A549 (cell line): ENCODE data around the gene HNRNPK. TPM values are rescaled to one million over a fixed set of nuclear protein-coding genes. Genes with fewer than 3 reads are reported as not detected.

ENCODE experiments used
- ATAC-seq, 2 experiments: fragments of 200-7000 bp in 1 of 2; fragments of >200 bp in 1 of 2; cut with Nextera tagmentation in 1 of 2; cut with Tn5 transposase in 1 of 2; 3 replicates each; pipeline versions ENCODE4 v1.8.0 to v1.9.1; 2018 to 2020; ENCODE audit warnings: mild to moderate bottlenecking in 1 of 2, moderate library complexity in 1 of 2
- CTCF ChIA-PET: fragments of 300-600 bp; sonication (Branson Sonifier 250); formaldehyde crosslinking; extraction: SDS; loops from one replicate; lab custom pipeline; 2021; ENCODE audit warnings: antibody characterized with exemption, inconsistent platforms; lab: Yijun Ruan, JAX
- POLR2A ChIA-PET: fragments of 350-600 bp; formaldehyde crosslinking; extraction: SDS; loops from one replicate; lab custom pipeline; 2021; ENCODE audit warnings: antibody characterized with exemption, inconsistent platforms; lab: Yijun Ruan, JAX
- DNase-seq, 2 experiments: peaks; one replicate each; pipeline versions ENCODE4 v3.0.0 to v3.0.0-alpha.2; 2011 to 2016; ENCODE audit warnings: low read depth in 1 of 2, low spot score in 1 of 2
- FAIRE-seq: peaks from 2 replicates; lab custom pipeline; 2011; peaks lifted over from hg19 to GRCh38; lab: Jason Lieb, UNC
- H3K27ac ChIP-seq, 2 experiments: fragments of >200 bp; sonication (Bioruptor Twin); formaldehyde crosslinking; 3 replicates each; pipeline ENCODE4 v1.5.1; 2016 to 2017
- H3K4me1 ChIP-seq: fragments of >200 bp; sonication (Bioruptor Twin); formaldehyde crosslinking; 3 replicates; pipeline ENCODE4 v1.6.1; 2016
- H3K4me2 ChIP-seq: fragments of >200 bp; sonication (Bioruptor Twin); formaldehyde crosslinking; 3 replicates; pipeline ENCODE4 v1.6.1; 2016
- H3K4me3 ChIP-seq: fragments of >200 bp; sonication (Bioruptor Twin); formaldehyde crosslinking; 3 replicates; pipeline ENCODE4 v1.5.1; 2016
- H3K9me3 ChIP-seq: fragments of >200 bp; sonication (Bioruptor Twin); formaldehyde crosslinking; 3 replicates; pipeline ENCODE4 v1.6.1; 2016
- BHLHE40 ChIP-seq: IDR thresholded peaks from 2 replicates; pipeline ENCODE4 v1.6.1; 2012; ENCODE audit warnings: low read depth, low read length, inconsistent platforms
- CEBPB ChIP-seq, 2 experiments: fragments of >200 bp in 1 of 2; sonication (Bioruptor Twin) in 1 of 2; formaldehyde crosslinking in 1 of 2; IDR thresholded peaks; 2 replicates each; pipeline ENCODE4 v1.6.1; 2012 to 2016
- EHF ChIP-seq: fragments of 250-450 bp; sonication (Bioruptor Pico); IDR thresholded peaks from 2 replicates; pipeline ENCODE4 v1.5.0; 2020; ENCODE audit warnings: mild to moderate bottlenecking
- EP300 ChIP-seq, 2 experiments: fragments of >200 bp; sonication (Bioruptor Twin); formaldehyde crosslinking; IDR thresholded peaks; 2 replicates in 1 of 2; 3 replicates in 1 of 2; pipeline ENCODE4 v1.6.1; 2016 to 2017
- FOXS1 ChIP-seq: fragments of 250-450 bp; sonication (Bioruptor Pico); IDR thresholded peaks from 2 replicates; pipeline ENCODE4 v1.5.0; 2020; ENCODE audit warnings: mild to moderate bottlenecking, moderate library complexity
- HMGXB4 ChIP-seq: fragments of 250-450 bp; sonication (Bioruptor Pico); IDR thresholded peaks from 2 replicates; pipeline ENCODE4 v1.5.0; 2021; ENCODE audit warnings: mild to moderate bottlenecking, moderate library complexity, borderline replicate concordance
- HOXA7 ChIP-seq: fragments of 250-450 bp; sonication (Bioruptor Pico); IDR thresholded peaks from 2 replicates; pipeline ENCODE4 v1.5.0; 2020; ENCODE audit warnings: mild to moderate bottlenecking, moderate library complexity
- HOXB5 ChIP-seq: fragments of 250-450 bp; sonication (Bioruptor Pico); IDR thresholded peaks from 2 replicates; pipeline ENCODE4 v1.5.0; 2020; ENCODE audit warnings: mild to moderate bottlenecking, moderate library complexity
- KDM5A ChIP-seq: fragments of 200-600 bp; sonication (generic); IDR thresholded peaks from 2 replicates; pipeline ENCODE4 v1.6.1; 2016; ENCODE audit warnings: antibody characterized with exemption, mild to moderate bottlenecking
- REST ChIP-seq: fragments of 200-600 bp; sonication (generic); IDR thresholded peaks from 2 replicates; pipeline ENCODE4 v1.6.1; 2016; ENCODE audit warnings: antibody characterized with exemption, mild to moderate bottlenecking, moderate library complexity
- TFCP2L1 ChIP-seq: fragments of 250-450 bp; sonication (Bioruptor Pico); IDR thresholded peaks from 2 replicates; pipeline ENCODE4 v1.5.0; 2021; ENCODE audit warnings: mild to moderate bottlenecking
- WGBS: methylation state at CpG from one replicate; pipeline ENCODE4 v1.1.6; 2017; ENCODE audit errors: missing lambda C conversion rate; 5-methylcytosine and 5-hydroxymethylcytosine counted together
- polyA plus RNA-seq, 4 experiments: library from polyadenylated mRNA; depleted of rRNA in 3 of 4; stranded (reverse); fragments of >200 nt; fragmentation: RNase III in 1 of 4; extraction: RNeasy Plus Mini Kit Qiagen cat#74134 plus additional on column Dnase treatment in 1 of 4; gene quantifications; 2 replicates in 3 of 4; 3 replicates in 1 of 4; pipeline ENCODE4 v1.2.3, GENCODE V29; 2011 to 2017
- TF ChIP-seq, protein P1 (sequence below): fragments of 250-450 bp; sonication (Bioruptor Pico); IDR thresholded peaks from 2 replicates; pipeline ENCODE4 v1.5.0; 2020; ENCODE audit warnings: low read depth, mild to moderate bottlenecking, moderate library complexity

The HNRNPK gene
- polyA plus RNA-seq, 2 of the 4 experiments (the other 2 are of a cell fraction): 682 to 699 TPM

DNA sequence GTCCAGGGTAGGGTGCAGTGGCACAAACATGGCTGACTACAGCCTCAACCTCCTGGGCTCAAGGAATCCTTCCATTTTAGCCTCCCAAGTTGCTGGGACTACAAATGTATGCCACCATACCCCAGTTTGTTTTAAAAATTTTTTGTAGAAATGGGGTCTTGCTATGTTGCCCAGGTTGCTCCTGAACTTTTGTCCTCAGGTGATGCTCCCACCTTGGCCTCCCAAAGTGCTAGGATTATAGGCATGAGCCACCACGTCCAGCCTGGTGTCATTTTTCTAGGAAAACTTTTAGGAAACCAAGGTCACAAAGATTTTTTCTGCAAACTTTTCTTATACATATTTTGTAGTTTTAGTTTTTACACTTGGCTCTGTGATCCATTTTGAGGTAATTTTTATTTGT, 11.3 kb upstream of the HNRNPK start:
- TF ChIP-seq EP300 (IDR thresholded peaks at IDR 0.05): no peak
- no peak for TF ChIP-seq HOXB5
- no peak for TF ChIP-seq CEBPB (IDR thresholded peaks at IDR 0.05)
- no peak for TF ChIP-seq FOXS1 (CRISPR knock-in tag)
- TF ChIP-seq REST: no peak
- TF ChIP-seq KDM5A: no peak
- ChIA-PET CTCF (no interaction called here), POLR2A (no interaction called here)
- DNase-seq: no peak
- WGBS: 89% methylated on average over 1 of the region's 1 CpG
- FAIRE-seq: no peak
- Histone ChIP-seq H3K9me3 (no peaks in the 10 kb centered on the region), H3K27ac (no peak overlapping the region), H3K4me1 (peaks cover 21% of the 10 kb centered on the region), H3K4me2 (no peak overlapping the region), H3K4me3 (no peak overlapping the region)
- ATAC-seq: no peak

DNA sequence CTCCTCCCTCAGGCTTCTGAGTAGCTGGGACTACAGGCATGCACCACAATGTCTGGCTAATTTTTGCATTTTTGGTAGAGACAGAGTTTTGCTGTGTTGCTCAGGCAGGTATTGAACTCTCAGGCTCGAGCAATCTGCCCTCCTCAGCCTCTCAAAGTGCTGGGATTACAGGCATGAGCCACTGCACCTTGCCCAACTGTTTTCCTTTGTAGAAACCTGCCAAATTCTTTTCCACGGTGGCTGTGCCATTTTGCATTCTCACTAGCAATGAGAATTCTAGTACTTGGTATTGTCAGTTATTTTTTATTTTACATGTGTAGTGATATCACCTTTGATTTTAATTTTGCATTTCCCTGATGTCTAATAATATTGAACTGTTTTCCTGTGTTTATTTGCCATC, 8.4 kb upstream of the HNRNPK start:
- POLR2A ChIA-PET: no interaction called here
- Histone ChIP-seq H3K4me2 (no peak overlapping the region), H3K4me1 (peaks cover 26% of the 10 kb centered on the region), H3K9me3 (no peaks in the 10 kb centered on the region), H3K27ac (no peak overlapping the region), H3K4me3 (no peak overlapping the region)
- CTCF ChIA-PET: no interaction called here
- ATAC-seq (no peak), FAIRE-seq (no peak), DNase-seq (no peak)
- no peak for TF ChIP-seq EP300 (IDR thresholded peaks at IDR 0.05)
- TF ChIP-seq, protein P1, sequence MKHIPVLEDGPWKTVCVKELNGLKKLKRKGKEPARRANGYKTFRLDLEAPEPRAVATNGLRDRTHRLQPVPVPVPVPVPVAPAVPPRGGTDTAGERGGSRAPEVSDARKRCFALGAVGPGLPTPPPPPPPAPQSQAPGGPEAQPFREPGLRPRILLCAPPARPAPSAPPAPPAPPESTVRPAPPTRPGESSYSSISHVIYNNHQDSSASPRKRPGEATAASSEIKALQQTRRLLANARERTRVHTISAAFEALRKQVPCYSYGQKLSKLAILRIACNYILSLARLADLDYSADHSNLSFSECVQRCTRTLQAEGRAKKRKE (CRISPR knock-in tag): no peak
- TF ChIP-seq BHLHE40: no peak
- no peak for TF ChIP-seq TFCP2L1 (CRISPR knock-in tag)
- TF ChIP-seq HMGXB4: no peak
- WGBS: 77% methylated on average over 2 of the region's 2 CpGs

- Histone ChIP-seq H3K4me3 (no peak overlapping the region), H3K4me2 (peak overlapping the region; percentile 53; the same call in 2 of the 3 replicates), H3K4me1 (peaks cover 31% of the 10 kb centered on the region), H3K9me3 (no peaks in the 10 kb centered on the region), H3K27ac (peak overlapping the region in 1 of 2 experiments; percentile 72; a peak in 3 of 6 replicates)
- TF ChIP-seq HOXA7 (CRISPR knock-in tag): 0 out of 2 replicates have a peak, but pooled peaks have one; percentile 19
- no peak for TF ChIP-seq EHF (CRISPR knock-in tag)
- ATAC-seq (no peak), FAIRE-seq (no peak), DNase-seq (no peak)
- ChIA-PET CTCF (interaction anchor here (1.0 kb wide), 1 partner anchor 185 kb away, joined by 3 read pairs; no protein-coding TSS in a partner anchor), POLR2A (no interaction called here)
- 95% methylated on average over 1 of the region's 1 CpG for WGBS
These were observed 7.4 kb upstream of the HNRNPK start for GRCh38 chr9:83987402-83987791.
